ENCODE results near the gene FBRSL1. TPM values are rescaled to one million over a fixed set of nuclear protein-coding genes. Genes with fewer than 3 reads are reported as not detected.

FBRSL1 gene
- total and polyA plus RNA-seq, 7 donors = 3.9 to 37.0 (median 10.3) TPM

- no peaks in the 10 kb centered on the region for H3K9me3 ChIP-seq
- TF ChIP-seq POLR2AphosphoS5 (IDR thresholded peaks at IDR 0.05) (no peak), POLR2A (IDR thresholded peaks at IDR 0.05) (no peak), EP300 (IDR thresholded peaks at IDR 0.05) (no peak), CTCF (IDR thresholded peaks at IDR 0.05) (no peak)
- H3K27ac ChIP-seq = no peak overlapping the region
- H3K4me1 ChIP-seq = no peaks in the 10 kb centered on the region
- no peaks in the 10 kb centered on the region for H3K27me3 ChIP-seq
- peaks cover 0 to 13% (median 0%) of the 10 kb centered on the region in 4 donors for H3K36me3 ChIP-seq
- intact Hi-C loops (cut with DNase I) = no loop called here
- no peak overlapping the region for H3K4me3 ChIP-seq
- WGBS, 2 donors = 93 to 94% methylated on average over 20 of the region's 20 CpGs
- DNase-seq = no peak
These were observed 52.0 kb downstream of the FBRSL1 start for GRCh38 chr12:132541996-132542395.

GRCh38 chr12:132542661-132543060 lies 52.7 kb downstream of the FBRSL1 start:
- H3K36me3 ChIP-seq = peaks cover 0 to 14% (median 0%) of the 10 kb centered on the region in 4 donors
- 90 to 94% methylated on average over 9 of the region's 9 CpGs for WGBS, 2 donors
- DNase-seq = no peak
- H3K27me3 ChIP-seq = no peaks in the 10 kb centered on the region
- H3K9me3 ChIP-seq = no peaks in the 10 kb centered on the region
- TF ChIP-seq POLR2A (IDR thresholded peaks at IDR 0.05) (no peak), CTCF (IDR thresholded peaks at IDR 0.05) (no peak), POLR2AphosphoS5 (IDR thresholded peaks at IDR 0.05) (no peak), EP300 (IDR thresholded peaks at IDR 0.05) (no peak)
- no peak overlapping the region for H3K27ac ChIP-seq
- no peak overlapping the region for H3K4me3 ChIP-seq
- intact Hi-C loops (cut with DNase I) = no loop called here
- H3K4me1 ChIP-seq = no peaks in the 10 kb centered on the region

GRCh38 chr12:132543298-132544079 lies 53.5 kb downstream of the FBRSL1 start:
- H3K36me3 ChIP-seq = peaks cover 0 to 22% (median 6%) of the 10 kb centered on the region in 4 donors
- no peaks in the 10 kb centered on the region for H3K4me1 ChIP-seq
- no peak for DNase-seq
- no peaks in the 10 kb centered on the region for H3K9me3 ChIP-seq
- H3K4me3 ChIP-seq = no peak overlapping the region
- 82 to 93% methylated on average over 27 of the region's 27 CpGs for WGBS, 2 donors
- TF ChIP-seq POLR2AphosphoS5 (IDR thresholded peaks at IDR 0.05) = no peak
- no peak for TF ChIP-seq CTCF (IDR thresholded peaks at IDR 0.05)
- no peak for TF ChIP-seq POLR2A (IDR thresholded peaks at IDR 0.05)
- no peak for TF ChIP-seq EP300 (IDR thresholded peaks at IDR 0.05)
- H3K27me3 ChIP-seq = no peaks in the 10 kb centered on the region
- intact Hi-C loops (cut with DNase I) = no loop called here
- no peak overlapping the region for H3K27ac ChIP-seq

GRCh38 chr12:132544080-132544397 lies 54.1 kb downstream of the FBRSL1 start:
- Histone ChIP-seq H3K4me3 (no peak overlapping the region), H3K4me1 (no peaks in the 10 kb centered on the region), H3K9me3 (no peaks in the 10 kb centered on the region), H3K27ac (no peak overlapping the region), H3K36me3 (peaks cover 0 to 28% (median 10%) of the 10 kb centered on the region in 4 donors), H3K27me3 (no peaks in the 10 kb centered on the region)
- DNase-seq = no peak
- TF ChIP-seq POLR2A (IDR thresholded peaks at IDR 0.05) (no peak), EP300 (IDR thresholded peaks at IDR 0.05) (no peak), CTCF (IDR thresholded peaks at IDR 0.05) (no peak), POLR2AphosphoS5 (IDR thresholded peaks at IDR 0.05) (no peak)
- WGBS, 2 donors = 91 to 94% methylated on average over 12 of the region's 12 CpGs
- intact Hi-C loops (cut with DNase I) = no loop called here

DNA sequence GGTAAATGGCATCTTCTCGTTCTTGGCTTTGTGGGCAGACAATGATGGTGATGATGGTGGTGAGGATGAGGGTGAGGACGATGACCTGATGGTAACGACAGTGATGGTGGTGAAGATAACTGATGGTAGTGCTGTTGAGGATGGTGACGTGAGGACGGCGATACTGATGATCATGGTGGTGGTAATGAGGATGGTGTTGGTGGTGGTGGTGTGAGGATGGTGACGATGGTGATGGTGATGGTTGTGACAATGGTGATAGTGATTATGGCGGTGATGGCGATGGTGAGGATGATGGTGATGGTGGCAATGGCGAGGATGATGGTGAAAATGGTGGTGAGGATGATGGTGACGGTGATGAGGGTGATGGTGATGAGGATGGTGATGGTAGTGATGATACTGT lies 54.5 kb downstream of the FBRSL1 start:
- Histone ChIP-seq H3K36me3 (peaks cover 0 to 32% (median 10%) of the 10 kb centered on the region in 4 donors), H3K27me3 (no peaks in the 10 kb centered on the region), H3K4me1 (no peaks in the 10 kb centered on the region), H3K27ac (no peak overlapping the region), H3K9me3 (no peaks in the 10 kb centered on the region), H3K4me3 (no peak overlapping the region)
- DNase-seq = no peak
- 97% methylated on average over 11 of the region's 11 CpGs for WGBS, 2 donors
- intact Hi-C loops (cut with DNase I) = no loop called here
- TF ChIP-seq EP300 (IDR thresholded peaks at IDR 0.05) = no peak
- TF ChIP-seq CTCF (IDR thresholded peaks at IDR 0.05) = no peak
- no peak for TF ChIP-seq POLR2AphosphoS5 (IDR thresholded peaks at IDR 0.05)
- TF ChIP-seq POLR2A (IDR thresholded peaks at IDR 0.05) = no peak

Data from sigmoid colon (tissue), 7 donors.